HEK293T (cell line): Measurements from ENCODE around the gene GZMA.

Experiments used
- L3MBTL2 ChIP-seq: fragments of 450-650 bp; conservative IDR thresholded peaks from 2 replicates; pipeline ENCODE4 v1.6.1; 2016; ENCODE audit warnings: mild to moderate bottlenecking
- SP1 ChIP-seq: fragments of 450-650 bp; IDR thresholded peaks from 2 replicates; pipeline ENCODE4 v1.6.1; 2017
- SUZ12 ChIP-seq: fragments of 450-650 bp; IDR thresholded peaks from 2 replicates; pipeline ENCODE4 v1.6.1; 2016; ENCODE audit warnings: mild to moderate bottlenecking

DNA sequence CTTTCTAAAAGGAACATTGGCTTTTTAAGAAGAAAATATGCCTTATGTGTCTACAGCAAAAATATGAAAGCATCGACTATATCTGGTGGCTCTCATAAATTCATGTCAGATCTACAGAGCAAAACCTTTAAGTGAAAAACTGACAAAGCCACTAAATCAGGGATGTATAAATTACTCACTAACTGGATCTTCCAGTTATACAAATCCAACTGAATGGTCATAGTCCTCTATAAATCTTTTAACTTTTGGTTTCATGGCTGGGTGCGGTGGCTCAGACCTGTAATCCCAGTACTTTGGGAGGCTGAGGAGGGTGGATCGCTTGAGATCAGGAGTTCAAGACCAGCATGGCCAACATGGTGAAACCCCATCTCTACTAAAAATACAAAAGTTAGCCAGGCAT is 29.2 kb upstream of the GZMA start:
- TF ChIP-seq SP1 (no peak), L3MBTL2 (no peak), SUZ12 (no peak)
